ENCODE data around the gene TTC23L. TPM values are rescaled to one million over a fixed set of nuclear protein-coding genes. Genes with fewer than 3 reads are reported as not detected.
A peak's percentile ranks its signal among the peaks of the same experiment; 100 is the strongest.
"Not testable (repeated sequence)": the region's sequence is repeated elsewhere in the genome, so short reads cannot be mapped to it uniquely, and the experiment has no call there.

The TTC23L gene
- total RNA-seq, 5 donors from 2014 or later (not counting 1 experiment from before 2014, with no cell fraction given): 0.23 to 1.8 (median 0.64) TPM; not detected in 2

- H3K4me1 ChIP-seq (ENCODE audit: control insufficient read depth in 1 of 2, extremely low read depth in 1 of 2, insufficient read depth in 2 of 2, low read length in 2 of 2): peaks cover 20 to 21% of the 10 kb centered on the region in 2 experiments
- Mint-ChIP-seq H3K27ac (no peak within 1 kb of the TSS), H3K4me1 (peaks cover 34 to 38% (median 36%) of the 10 kb centered on the region in 3 donors), H3K4me3 (peak within 1 kb of the TSS in 1 of 3 donors; percentile 61), H3K36me3 (peaks cover 14% of the 10 kb centered on the region), H3K27me3 (no peaks in the 10 kb centered on the region), H3K9me3 (no peaks in the 10 kb centered on the region)
- ATAC-seq (replicated peaks in 1 of 4) (peak; percentile 96 to 99 (median 98)), DNase-seq (peak; percentile 82 to 96 (median 91))
- no peaks in the 10 kb centered on the region for H3K9me3 ChIP-seq
- WGBS (ENCODE audit: insufficient coverage): under 1% methylated on average over 66 of the region's 67 CpGs
- H3K27me3 ChIP-seq (replicated peaks in 1 of 2; ENCODE audit: control insufficient read depth in 2 of 2, extremely low read depth in 1 of 2, insufficient read depth in 2 of 2, low read length in 1 of 2): no peaks in the 10 kb centered on the region
- POLR2A ChIA-PET: interaction anchor here (0.6 to 4.0 kb wide), 7 partner anchors 9 to 943 kb away, joined by 3 to 78 read pairs (median 3); partner anchors contain the start of gene DNAJC21 (in 2 of the 2)
- H3K36me3 ChIP-seq (ENCODE audit: control insufficient read depth in 2 of 2, extremely low read depth in 1 of 2, insufficient read depth in 1 of 2, low read length in 1 of 2): peaks cover 5 to 26% of the 10 kb centered on the region in 2 donors
- CTCF ChIA-PET: interaction anchor here in 1 of 2 donors (0.6 to 3.2 kb wide), 9 partner anchors 9 to 1012 kb away, joined by 3 to 19 read pairs (median 3); partner anchors contain the start of genes DNAJC21 and TTC23L
- peak within 1 kb of the TSS; percentile 78 to 100 for H3K4me3 ChIP-seq (ENCODE audit: control insufficient read depth in 1 of 2, extremely low read depth in 1 of 2, low read length in 1 of 2)
- H3K27ac ChIP-seq (ENCODE audit: low read length): peak within 1 kb of the TSS; percentile 84
These were observed 76.3 kb downstream of the TTC23L start, which contains the start of the genes BRIX1 and RAD1 for GRCh38 chr5:34915139-34915855. TSS of gene BRIX1 (plus strand) at chr5:34915711. CDS start at chr5:34915739, 28 bp downstream. TSS of gene RAD1 (minus strand) at chr5:34915504. CDS start at chr5:34914892, 612 bp downstream.

GRCh38 chr5:34915856-34916192 is 76.9 kb downstream of the TTC23L start:
- POLR2A ChIA-PET: interaction anchor here (0.6 to 4.0 kb wide), 7 partner anchors 8 to 943 kb away, joined by 3 to 78 read pairs (median 3); partner anchors contain the start of gene DNAJC21 (in 2 of the 2)
- no peaks in the 10 kb centered on the region for H3K9me3 ChIP-seq
- ATAC-seq (replicated peaks in 1 of 4) (peak in 3 of 4 experiments; percentile 3 to 11 (median 10)), DNase-seq (no peak)
- Mint-ChIP-seq H3K36me3 (peaks cover 17% of the 10 kb centered on the region), H3K27ac (no peak overlapping the region), H3K4me3 (no peak overlapping the region), H3K4me1 (peaks cover 34 to 39% (median 36%) of the 10 kb centered on the region in 3 donors), H3K27me3 (no peaks in the 10 kb centered on the region), H3K9me3 (no peaks in the 10 kb centered on the region)
- H3K4me1 ChIP-seq (ENCODE audit: control insufficient read depth in 1 of 2, extremely low read depth in 1 of 2, insufficient read depth in 2 of 2, low read length in 2 of 2): peaks cover 20 to 21% of the 10 kb centered on the region in 2 experiments
- peak overlapping the region; percentile 84 for H3K27ac ChIP-seq (ENCODE audit: low read length)
- 0% methylated on average over 14 of the region's 20 CpGs for WGBS (ENCODE audit: insufficient coverage)
- H3K36me3 ChIP-seq (ENCODE audit: control insufficient read depth in 2 of 2, extremely low read depth in 1 of 2, insufficient read depth in 1 of 2, low read length in 1 of 2): peaks cover 5 to 28% of the 10 kb centered on the region in 2 donors
- H3K27me3 ChIP-seq (replicated peaks in 1 of 2; ENCODE audit: control insufficient read depth in 2 of 2, extremely low read depth in 1 of 2, insufficient read depth in 2 of 2, low read length in 1 of 2): no peaks in the 10 kb centered on the region
- CTCF ChIA-PET: interaction anchor here in 1 of 2 donors (0.7 to 3.2 kb wide), 7 partner anchors 8 to 1011 kb away, joined by 3 to 19 read pairs (median 3); partner anchors contain the start of genes DNAJC21 and TTC23L
- H3K4me3 ChIP-seq (ENCODE audit: control insufficient read depth in 1 of 2, extremely low read depth in 1 of 2, low read length in 1 of 2): peak overlapping the region; percentile 78 to 100

GRCh38 chr5:34916518-34916917 is 77.6 kb downstream of the TTC23L start:
- no peaks in the 10 kb centered on the region for H3K9me3 ChIP-seq
- ATAC-seq (replicated peaks in 1 of 4) (no peak), DNase-seq (no peak)
- POLR2A ChIA-PET: interaction anchor here (0.6 to 4.0 kb wide), 5 partner anchors 10 to 64 kb away, joined by 3 to 78 read pairs (median 5); partner anchors contain the start of gene DNAJC21 (in 2 of the 2)
- peaks cover 2 to 25% of the 10 kb centered on the region in 2 donors for H3K36me3 ChIP-seq (ENCODE audit: control insufficient read depth in 2 of 2, extremely low read depth in 1 of 2, insufficient read depth in 1 of 2, low read length in 1 of 2)
- Mint-ChIP-seq H3K27ac (no peak overlapping the region), H3K4me1 (peaks cover 34 to 39% (median 36%) of the 10 kb centered on the region in 3 donors), H3K9me3 (no peaks in the 10 kb centered on the region), H3K36me3 (peaks cover 16% of the 10 kb centered on the region), H3K27me3 (no peaks in the 10 kb centered on the region), H3K4me3 (no peak overlapping the region)
- H3K27me3 ChIP-seq (replicated peaks in 1 of 2; ENCODE audit: control insufficient read depth in 2 of 2, extremely low read depth in 1 of 2, insufficient read depth in 2 of 2, low read length in 1 of 2): no peaks in the 10 kb centered on the region
- 20% methylated on average over 5 of the region's 6 CpGs for WGBS (ENCODE audit: insufficient coverage)
- H3K27ac ChIP-seq (ENCODE audit: low read length): no peak overlapping the region
- peak overlapping the region; percentile 78 to 100 for H3K4me3 ChIP-seq (ENCODE audit: control insufficient read depth in 1 of 2, extremely low read depth in 1 of 2, low read length in 1 of 2)
- CTCF ChIA-PET: interaction anchor here (0.9 to 3.2 kb wide), 5 partner anchors 9 to 1009 kb away, joined by 3 to 19 read pairs (median 4); partner anchors contain the start of gene DNAJC21 (in 1 of the 2)
- H3K4me1 ChIP-seq (ENCODE audit: control insufficient read depth in 1 of 2, extremely low read depth in 1 of 2, insufficient read depth in 2 of 2, low read length in 2 of 2): peaks cover 20 to 21% of the 10 kb centered on the region in 2 experiments

- H3K27ac Mint-ChIP-seq: no peak overlapping the region
- ChIA-PET POLR2A (interaction anchor here (0.6 to 4.0 kb wide), 4 partner anchors 11 to 88 kb away, joined by 3 to 78 read pairs (median 12); partner anchors contain the start of gene DNAJC21 (in 2 of the 2)), CTCF (interaction anchor here (0.6 to 0.7 kb wide), 3 partner anchors 17 to 1821 kb away, joined by 3 to 4 read pairs (median 3); no protein-coding TSS in a partner anchor)
- Histone ChIP-seq H3K27ac (ENCODE audit: low read length) (no peak overlapping the region), H3K36me3 (ENCODE audit: control insufficient read depth in 2 of 2, extremely low read depth in 1 of 2, insufficient read depth in 1 of 2, low read length in 1 of 2) (peaks cover 0 to 27% of the 10 kb centered on the region in 2 donors), H3K4me3 (ENCODE audit: control insufficient read depth in 1 of 2, extremely low read depth in 1 of 2, low read length in 1 of 2) (no peak overlapping the region), H3K4me1 (ENCODE audit: control insufficient read depth in 1 of 2, extremely low read depth in 1 of 2, insufficient read depth in 2 of 2, low read length in 2 of 2) (peaks cover 20 to 21% of the 10 kb centered on the region in 2 experiments), H3K27me3 (replicated peaks in 1 of 2; ENCODE audit: control insufficient read depth in 2 of 2, extremely low read depth in 1 of 2, insufficient read depth in 2 of 2, low read length in 1 of 2) (no peaks in the 10 kb centered on the region), H3K9me3 (no peaks in the 10 kb centered on the region)
- no peaks in the 10 kb centered on the region for H3K9me3 Mint-ChIP-seq
- DNase-seq (no peak), ATAC-seq (replicated peaks in 1 of 4) (no peak)
- WGBS (ENCODE audit: insufficient coverage): no CpG with 5 or more reads among the region's 4 CpGs
- H3K4me1 Mint-ChIP-seq: peaks cover 34 to 36% (median 34%) of the 10 kb centered on the region in 3 donors
- H3K36me3 Mint-ChIP-seq: peaks cover 14% of the 10 kb centered on the region
- H3K27me3 Mint-ChIP-seq: no peaks in the 10 kb centered on the region
- peak overlapping the region in 1 of 3 donors; percentile 2 for H3K4me3 Mint-ChIP-seq
These were observed 79.1 kb downstream of the TTC23L start for GRCh38 chr5:34918025-34918424.

GRCh38 chr5:34919077-34919476 is 80.1 kb downstream of the TTC23L start:
- Mint-ChIP-seq H3K36me3 (peaks cover 19% of the 10 kb centered on the region), H3K9me3 (no peaks in the 10 kb centered on the region), H3K27ac (no peak overlapping the region), H3K4me3 (no peak overlapping the region), H3K4me1 (peaks cover 29 to 37% (median 36%) of the 10 kb centered on the region in 3 donors), H3K27me3 (no peaks in the 10 kb centered on the region)
- ATAC-seq (replicated peaks in 1 of 4): no peak
- ChIA-PET CTCF (interaction anchor here (0.7 to 1.3 kb wide), 3 partner anchors 10 to 1582 kb away, joined by 3 to 7 read pairs (median 4); partner anchors contain the start of gene DNAJC21 (in 1 of the 2)), POLR2A (interaction anchor here in 1 of 2 donors (0.7 to 1.0 kb wide), 2 partner anchors 10 to 11 kb away, joined by 3 to 5 read pairs; partner anchors contain the start of gene DNAJC21)
- H3K4me3 ChIP-seq (ENCODE audit: control insufficient read depth in 1 of 2, extremely low read depth in 1 of 2, low read length in 1 of 2): no peak overlapping the region
- H3K27me3 ChIP-seq (replicated peaks in 1 of 2; ENCODE audit: control insufficient read depth in 2 of 2, extremely low read depth in 1 of 2, insufficient read depth in 2 of 2, low read length in 1 of 2): no peaks in the 10 kb centered on the region
- WGBS (ENCODE audit: insufficient coverage): 100% methylated on average over 2 of the region's 4 CpGs
- no peak for DNase-seq
- peaks cover 17 to 19% of the 10 kb centered on the region in 2 experiments for H3K4me1 ChIP-seq (ENCODE audit: control insufficient read depth in 1 of 2, extremely low read depth in 1 of 2, insufficient read depth in 2 of 2, low read length in 2 of 2)
- H3K36me3 ChIP-seq (ENCODE audit: control insufficient read depth in 2 of 2, extremely low read depth in 1 of 2, insufficient read depth in 1 of 2, low read length in 1 of 2): peaks cover 0 to 38% of the 10 kb centered on the region in 2 donors
- no peak overlapping the region for H3K27ac ChIP-seq (ENCODE audit: low read length)
- no peaks in the 10 kb centered on the region for H3K9me3 ChIP-seq

- H3K36me3 Mint-ChIP-seq: peaks cover 30% of the 10 kb centered on the region
- H3K27me3 ChIP-seq (replicated peaks in 1 of 2; ENCODE audit: control insufficient read depth in 2 of 2, extremely low read depth in 1 of 2, insufficient read depth in 2 of 2, low read length in 1 of 2); H3K4me3 ChIP-seq (ENCODE audit: control insufficient read depth in 1 of 2, extremely low read depth in 1 of 2, low read length in 1 of 2); CTCF ChIA-PET; H3K4me1 ChIP-seq (ENCODE audit: control insufficient read depth in 1 of 2, extremely low read depth in 1 of 2, insufficient read depth in 2 of 2, low read length in 2 of 2); H3K9me3 Mint-ChIP-seq; DNase-seq; H3K4me3 Mint-ChIP-seq; ATAC-seq (replicated peaks in 1 of 4); H3K27me3 Mint-ChIP-seq; H3K27ac Mint-ChIP-seq; H3K27ac ChIP-seq (ENCODE audit: low read length); H3K9me3 ChIP-seq: not testable (repeated sequence)
- POLR2A ChIA-PET: interaction anchor here in 1 of 2 donors (0.7 kb wide), 1 partner anchor 16 kb away, joined by 3 read pairs; no protein-coding TSS in a partner anchor
- peaks cover 0 to 53% of the 10 kb centered on the region in 2 donors for H3K36me3 ChIP-seq (ENCODE audit: control insufficient read depth in 2 of 2, extremely low read depth in 1 of 2, insufficient read depth in 1 of 2, low read length in 1 of 2)
- WGBS (ENCODE audit: insufficient coverage): 94% methylated on average over 6 of the region's 9 CpGs
- peaks cover 0 to 12% (median 12%) of the 10 kb centered on the region in 3 donors for H3K4me1 Mint-ChIP-seq
These were observed 84.3 kb downstream of the TTC23L start for GRCh38 chr5:34923256-34923655.
